Tibial artery (tissue), 4 donors: ENCODE data around the gene IGF2BP2.
"Not testable (repeated sequence)": the region's sequence is repeated elsewhere in the genome, so short reads cannot be mapped to it uniquely, and the experiment has no call there.

ENCODE experiments used
- DNase-seq, 2 donors: peaks; one replicate each; pipeline ENCODE4 v3.0.0-alpha.2; 2019
- H3K27ac ChIP-seq, 2 donors: fragments of 200-600 bp; sonication (generic) in 1 of 2; 1 replicate in 1 of 2; 2 replicates in 1 of 2; pipeline ENCODE4 v1.5.1; 2018 to 2019; ENCODE audit warnings: mild to moderate bottlenecking in 1 of 2
- H3K27me3 ChIP-seq, 2 donors: fragments of 200-600 bp; sonication (generic) in 1 of 2; one replicate each; pipeline versions ENCODE4 v1.5.1 to v1.6.0; 2016 to 2019
- H3K36me3 ChIP-seq, 3 donors: fragments of 200-600 bp; sonication (generic) in 2 of 3; one replicate each; pipeline ENCODE4 v1.5.1; 2016 to 2019; ENCODE audit warnings: mild to moderate bottlenecking in 2 of 3
- H3K4me1 ChIP-seq, 4 donors: fragments of 200-600 bp; sonication (generic) in 2 of 4; 1 replicate in 3 of 4; 2 replicates in 1 of 4; pipeline ENCODE4 v1.5.1; 2016 to 2019
- H3K4me3 ChIP-seq, 2 donors: fragments of 200-600 bp; sonication (generic) in 1 of 2; 1 replicate in 1 of 2; 2 replicates in 1 of 2; pipeline ENCODE4 v1.5.1; 2018 to 2019; ENCODE audit warnings: mild to moderate bottlenecking in 2 of 2
- H3K9me3 ChIP-seq, 3 donors: fragments of 200-600 bp; sonication (generic) in 1 of 3; one replicate each; pipeline ENCODE4 v1.5.1; 2016 to 2019
- CTCF ChIP-seq, 2 experiments: fragments of 200-600 bp in 1 of 2; fragments of 450-650 bp in 1 of 2; IDR thresholded peaks; one replicate each; pipeline ENCODE4 v1.5.1; 2017 to 2019; ENCODE audit warnings: antibody characterized with exemption in 2 of 2, mild to moderate bottlenecking in 1 of 2, moderate library complexity in 1 of 2
- intact Hi-C: fragments of 100-400 bp; cut with DNase I; formaldehyde crosslinking; loops from one replicate; pipeline ENCODE4 v1.15.0; 2023; ENCODE audit warnings: low total_unique reads

Gene IGF2BP2

GRCh38 chr3:185778821-185779220 is 46.0 kb downstream of the IGF2BP2 start:
- H3K36me3 ChIP-seq, result no peaks in the 10 kb centered on the region
- H3K9me3 ChIP-seq, result no peaks in the 10 kb centered on the region
- H3K4me3 ChIP-seq, result no peak overlapping the region
- DNase-seq, result no peak
- H3K4me1 ChIP-seq, result no peaks in the 10 kb centered on the region
- peaks cover 0 to 2% of the 10 kb centered on the region in 2 donors for H3K27me3 ChIP-seq
- TF ChIP-seq CTCF (IDR thresholded peaks at IDR 0.05), result no peak
- H3K27ac ChIP-seq, result no peak overlapping the region
- intact Hi-C loops, result no loop called here

- Histone ChIP-seq H3K27me3 (peaks cover 0 to 2% of the 10 kb centered on the region in 2 donors), H3K27ac (no peak overlapping the region), H3K4me3 (no peak overlapping the region), H3K36me3 (no peaks in the 10 kb centered on the region), H3K4me1 (no peaks in the 10 kb centered on the region), H3K9me3 (no peaks in the 10 kb centered on the region)
- intact Hi-C loops, result no loop called here
- DNase-seq, result no peak
- no peak for TF ChIP-seq CTCF (IDR thresholded peaks at IDR 0.05)
These were observed 46.7 kb downstream of the IGF2BP2 start for GRCh38 chr3:185778094-185778493.

GRCh38 chr3:185770109-185770508 is 54.7 kb downstream of the IGF2BP2 start:
- Histone ChIP-seq H3K36me3 (no peaks in the 10 kb centered on the region), H3K27ac (no peak overlapping the region), H3K27me3 (no peaks in the 10 kb centered on the region), H3K4me1 (peaks cover 0 to 8% (median under 1%) of the 10 kb centered on the region in 4 donors), H3K9me3 (no peaks in the 10 kb centered on the region), H3K4me3 (no peak overlapping the region)
- TF ChIP-seq CTCF (IDR thresholded peaks at IDR 0.05), result no peak
- no peak for DNase-seq
- intact Hi-C loops, result no loop called here

GRCh38 chr3:185768578-185768982 is 56.3 kb downstream of the IGF2BP2 start:
- H3K27ac ChIP-seq, H3K27me3 ChIP-seq, H3K4me3 ChIP-seq, H3K36me3 ChIP-seq, H3K9me3 ChIP-seq, DNase-seq: not testable (repeated sequence)
- intact Hi-C loops, result loop anchor here (2.0 kb wide), 1 partner anchor 108 kb away; no protein-coding TSS in a partner anchor
- peak; percentile 64 to 68 for TF ChIP-seq CTCF (IDR thresholded peaks at IDR 0.05)
- peaks cover 0 to 21% (median 6%) of the 10 kb centered on the region in 4 donors for H3K4me1 ChIP-seq

- no peak for TF ChIP-seq CTCF (IDR thresholded peaks at IDR 0.05)
- no peak overlapping the region for H3K4me3 ChIP-seq
- H3K27me3 ChIP-seq, result peaks cover 0 to 9% of the 10 kb centered on the region in 2 donors
- H3K27ac ChIP-seq, result no peak overlapping the region
- no peaks in the 10 kb centered on the region for H3K9me3 ChIP-seq
- H3K36me3 ChIP-seq, result no peaks in the 10 kb centered on the region
- H3K4me1 ChIP-seq, result peaks cover 0 to 21% (median 6%) of the 10 kb centered on the region in 4 donors
- intact Hi-C loops, result no loop called here
- DNase-seq, result no peak
These were observed 57.7 kb downstream of the IGF2BP2 start for GRCh38 chr3:185767002-185767688.
